ENCODE data around the gene ANKRD13B.
A peak's percentile ranks its signal among the peaks of the same experiment; 100 is the strongest.

The ANKRD13B gene

GRCh38 chr17:29579866-29580771 is 12.8 kb upstream of the ANKRD13B start:
- DNase-seq (ENCODE audit: extremely low spot score, insufficient read length, low read depth), result peak; percentile 86
- peak; percentile 95 for FAIRE-seq

GRCh38 chr17:29581583-29582253 is 11.2 kb upstream of the ANKRD13B start:
- no peak for DNase-seq (ENCODE audit: extremely low spot score, insufficient read length, low read depth)
- no peak for FAIRE-seq

- FAIRE-seq (no peak), DNase-seq (ENCODE audit: extremely low spot score, insufficient read length, low read depth) (no peak)
Measured at GRCh38 chr17:29582254-29582765, 10.6 kb upstream of the ANKRD13B start.

GRCh38 chr17:29582772-29583171 is 10.2 kb upstream of the ANKRD13B start:
- DNase-seq (ENCODE audit: extremely low spot score, insufficient read length, low read depth), result no peak
- FAIRE-seq, result no peak

GRCh38 chr17:29583324-29584248 is 9.3 kb upstream of the ANKRD13B start:
- FAIRE-seq (no peak), DNase-seq (ENCODE audit: extremely low spot score, insufficient read length, low read depth) (no peak)

GRCh38 chr17:29584452-29585079 is 8.4 kb upstream of the ANKRD13B start:
- FAIRE-seq, result peak; percentile 56
- DNase-seq (ENCODE audit: extremely low spot score, insufficient read length, low read depth), result no peak

- no peak for FAIRE-seq
- DNase-seq (ENCODE audit: extremely low spot score, insufficient read length, low read depth), result no peak
Measured at GRCh38 chr17:29585080-29585751, 7.7 kb upstream of the ANKRD13B start.

GRCh38 chr17:29586676-29587469 is 6.1 kb upstream of the ANKRD13B start:
- no peak for FAIRE-seq
- DNase-seq (ENCODE audit: extremely low spot score, insufficient read length, low read depth), result no peak

GRCh38 chr17:29587591-29587990 is 5.3 kb upstream of the ANKRD13B start:
- DNase-seq (ENCODE audit: extremely low spot score, insufficient read length, low read depth) (no peak), FAIRE-seq (no peak)

- DNase-seq (ENCODE audit: extremely low spot score, insufficient read length, low read depth) (no peak), FAIRE-seq (no peak)
Measured at GRCh38 chr17:29588017-29588561, 4.8 kb upstream of the ANKRD13B start.

GRCh38 chr17:29588562-29589411 is 4.1 kb upstream of the ANKRD13B start:
- DNase-seq (ENCODE audit: extremely low spot score, insufficient read length, low read depth) (no peak), FAIRE-seq (no peak)

- DNase-seq (ENCODE audit: extremely low spot score, insufficient read length, low read depth), result peak; percentile 86
- FAIRE-seq, result peak; percentile 39
Measured at GRCh38 chr17:29589524-29590410, 3.2 kb upstream of the ANKRD13B start, which contains the start of gene GIT1. Gene GIT1, minus strand, starts transcription at chr17:29589648. Its CDS starts 270 bp downstream, at chr17:29589378.

GRCh38 chr17:29590411-29591145 is 2.4 kb upstream of the ANKRD13B start:
- DNase-seq (ENCODE audit: extremely low spot score, insufficient read length, low read depth), result no peak

GRCh38 chr17:29591146-29591736 is 1.7 kb upstream of the ANKRD13B start:
- no peak for FAIRE-seq
- no peak for DNase-seq (ENCODE audit: extremely low spot score, insufficient read length, low read depth)

More at GRCh38 chr17:29590411-29591145, 2.4 kb upstream of the ANKRD13B start:
- no peak for FAIRE-seq
